CD4-positive, alpha-beta T cell treated with Interleukin-17A for 4 hours (primary cell): ENCODE measurements around the gene ZRANB3.
"Not testable (repeated sequence)": the region's sequence is repeated elsewhere in the genome, so short reads cannot be mapped to it uniquely, and the experiment has no call there.

Experiments
- DNase-seq: peaks from one replicate; pipeline ENCODE4 v3.0.0-alpha.2; 2020; ENCODE audit warnings: mixed read lengths

The ZRANB3 gene

GRCh38 chr2:135169900-135170753 is 360.9 kb downstream of the ZRANB3 start:
- no peak for DNase-seq

GRCh38 chr2:135168204-135168856 is 362.7 kb downstream of the ZRANB3 start:
- no peak for DNase-seq

GRCh38 chr2:135167273-135167672 is 363.7 kb downstream of the ZRANB3 start:
- DNase-seq, result no peak

GRCh38 chr2:135164431-135164830 is 366.6 kb downstream of the ZRANB3 start:
- no peak for DNase-seq

- no peak for DNase-seq
Measured at GRCh38 chr2:135163901-135164300, 367.1 kb downstream of the ZRANB3 start.

- DNase-seq, result no peak
Measured at GRCh38 chr2:135163306-135163705, 367.7 kb downstream of the ZRANB3 start.

- no peak for DNase-seq
Measured at GRCh38 chr2:135162786-135163185, 368.2 kb downstream of the ZRANB3 start.

GRCh38 chr2:135162377-135162776 is 368.6 kb downstream of the ZRANB3 start:
- no peak for DNase-seq

- DNase-seq, result no peak
Measured at GRCh38 chr2:135159191-135159590, 371.8 kb downstream of the ZRANB3 start.

GRCh38 chr2:135157856-135158255 is 373.2 kb downstream of the ZRANB3 start:
- DNase-seq, result no peak

- DNase-seq, result no peak
Measured at GRCh38 chr2:135154962-135155361, 376.1 kb downstream of the ZRANB3 start.

- DNase-seq, result no peak
Measured at GRCh38 chr2:135152361-135152760, 378.7 kb downstream of the ZRANB3 start.

GRCh38 chr2:135151615-135152014 is 379.4 kb downstream of the ZRANB3 start:
- DNase-seq, result no peak

- DNase-seq, result no peak
Measured at GRCh38 chr2:135150725-135151124, 380.3 kb downstream of the ZRANB3 start.

- no peak for DNase-seq
Measured at GRCh38 chr2:135149251-135149650, 381.8 kb downstream of the ZRANB3 start.

- DNase-seq, result no peak
Measured at GRCh38 chr2:135144343-135144742, 386.7 kb downstream of the ZRANB3 start.

GRCh38 chr2:135142323-135142722 is 388.7 kb downstream of the ZRANB3 start:
- DNase-seq, result no peak

- DNase-seq, result no peak
Measured at GRCh38 chr2:135140606-135141005, 390.4 kb downstream of the ZRANB3 start.

- no peak for DNase-seq
Measured at GRCh38 chr2:135132314-135132713, 398.7 kb downstream of the ZRANB3 start.

GRCh38 chr2:135130751-135131150 is 400.3 kb downstream of the ZRANB3 start:
- no peak for DNase-seq

GRCh38 chr2:135125940-135126339 is 405.1 kb downstream of the ZRANB3 start:
- no peak for DNase-seq

GRCh38 chr2:135124924-135125886 is 405.8 kb downstream of the ZRANB3 start:
- no peak for DNase-seq

- not testable (repeated sequence) for DNase-seq
Measured at GRCh38 chr2:135121658-135122039, 409.4 kb downstream of the ZRANB3 start.
